Caki2 (cell line): ENCODE measurements around the gene STARD10. TPM values are rescaled to one million over a fixed set of nuclear protein-coding genes. Genes with fewer than 3 reads are reported as not detected.
"Not testable (repeated sequence)": the region's sequence is repeated elsewhere in the genome, so short reads cannot be mapped to it uniquely, and the experiment has no call there.

ENCODE experiments used
- DNase-seq: peaks from one replicate; pipeline ENCODE4 v3.0.0-alpha.2; 2015; ENCODE audit warnings: low read depth
- in situ Hi-C: cut with HindIII; loops from 2 replicates; pipeline ENCODE4 v1.10.0; 2016; ENCODE audit warnings: low sequenced_read_pairs, low pct_unique_long_range_greater_than_20kb, mixed read lengths
- total RNA-seq: library from RNA; depleted of rRNA; stranded (reverse); fragments of >200 nt; shearing (Covaris generic); gene quantifications from 2 replicates; pipeline ENCODE4 v1.2.3, GENCODE V29; 2014; ENCODE audit warnings: low replicate concordance

The STARD10 gene
- total RNA-seq, 1 experiment from 2014 or later, result 68.2 TPM

DNA sequence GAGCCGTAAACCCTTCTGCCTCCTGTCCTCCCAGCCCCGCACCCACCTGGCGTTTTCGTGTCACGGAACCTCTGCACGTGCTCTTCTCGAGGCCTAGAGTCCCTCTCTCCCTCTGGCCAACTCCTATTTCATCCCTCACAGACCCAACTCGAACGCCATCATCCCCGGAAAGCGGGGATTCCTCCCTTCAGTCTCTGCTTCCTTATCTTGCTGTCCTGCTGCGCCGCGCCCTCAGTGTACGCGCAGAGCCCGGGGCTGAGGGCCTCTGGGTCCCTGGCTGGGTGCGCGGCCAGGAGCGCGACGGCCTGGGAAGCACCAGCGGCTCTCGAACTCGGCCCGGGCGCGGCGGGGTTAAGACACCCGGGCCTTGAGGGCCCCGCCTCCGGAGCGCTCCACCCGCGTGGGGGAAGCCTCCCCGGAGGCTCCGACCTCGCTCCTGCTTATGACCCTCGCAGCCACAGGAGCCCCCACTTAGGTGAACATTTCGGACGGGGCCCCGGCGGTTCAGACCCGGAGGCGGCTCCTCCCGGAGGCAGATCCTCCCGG lies 20.0 kb upstream of the STARD10 start:
- DNase-seq, result peak; percentile 88

GRCh38 chr11:72812967-72813739 lies 19.3 kb upstream of the STARD10 start:
- DNase-seq, result peak; percentile 77
- in situ Hi-C loops, result no loop called here

More for the DNA sequence above, 20.0 kb upstream of the STARD10 start:
- in situ Hi-C loops, result no loop called here

DNA sequence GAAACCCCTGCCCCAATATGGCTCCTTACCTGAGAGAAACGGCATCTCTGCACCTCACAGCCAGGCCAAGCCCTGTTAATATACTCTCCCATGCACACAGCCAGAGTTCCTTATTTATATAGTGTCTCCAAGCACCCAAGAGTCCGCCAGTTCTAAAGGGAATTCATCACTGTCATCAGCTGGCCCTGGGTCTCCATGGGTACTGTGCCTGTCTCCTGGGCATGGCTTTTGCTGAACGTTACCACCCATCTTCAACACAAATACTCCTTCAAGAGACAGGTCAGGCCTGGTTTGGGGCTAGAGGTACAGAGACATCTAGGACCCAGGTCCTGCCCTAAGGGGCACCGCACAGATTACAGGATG lies 18.7 kb upstream of the STARD10 start:
- peak; percentile 79 for DNase-seq
- in situ Hi-C loops, result no loop called here

GRCh38 chr11:72811686-72812085 lies 17.8 kb upstream of the STARD10 start:
- in situ Hi-C loops, result not testable (repeated sequence)

DNA sequence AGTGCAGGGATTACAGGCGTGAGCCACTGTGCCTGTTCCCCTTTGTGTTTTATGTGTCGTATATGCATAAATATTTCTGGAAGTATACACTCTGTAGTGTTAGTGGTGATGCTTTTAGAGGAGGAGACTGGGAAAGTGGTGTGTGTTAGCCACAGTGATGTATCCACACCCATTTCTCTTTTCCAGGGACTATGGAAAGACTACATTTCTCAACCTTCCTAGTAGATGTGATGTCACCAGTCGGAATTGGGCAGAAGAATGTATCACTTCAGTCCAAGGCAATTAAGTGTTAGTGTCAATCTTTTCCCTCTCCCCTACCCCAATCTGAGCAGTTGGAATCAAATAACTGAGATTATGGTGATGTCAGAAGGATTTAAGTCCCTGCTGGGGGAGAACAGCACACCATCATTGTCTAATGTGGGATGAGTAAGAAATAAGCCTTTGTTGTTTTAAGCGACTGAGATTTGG lies 14.5 kb upstream of the STARD10 start:
- in situ Hi-C loops, result no loop called here
- DNase-seq, result no peak

More at GRCh38 chr11:72811686-72812085, 17.8 kb upstream of the STARD10 start:
- DNase-seq, result not testable (repeated sequence)

DNA sequence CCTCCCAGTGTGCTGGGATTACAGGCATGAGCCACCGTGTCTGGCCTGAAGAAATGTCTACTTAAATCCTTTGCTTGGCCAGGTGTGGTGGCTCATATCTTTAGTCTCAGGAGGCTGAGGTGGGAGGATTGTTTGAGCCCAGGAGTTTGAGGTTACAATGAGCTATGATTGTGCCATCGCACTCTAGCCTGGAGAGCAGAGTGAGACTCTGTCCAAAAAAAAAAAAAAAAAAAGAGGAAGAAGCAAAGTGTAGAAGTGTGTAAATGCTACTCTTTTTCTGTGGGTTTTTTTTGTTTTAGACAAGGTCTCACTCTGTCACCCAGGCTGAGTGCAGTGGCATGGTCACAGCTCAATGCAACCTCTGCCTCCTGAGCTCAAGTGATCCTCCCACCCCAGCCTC lies 13.9 kb upstream of the STARD10 start:
- no peak for DNase-seq
- in situ Hi-C loops, result no loop called here

DNA sequence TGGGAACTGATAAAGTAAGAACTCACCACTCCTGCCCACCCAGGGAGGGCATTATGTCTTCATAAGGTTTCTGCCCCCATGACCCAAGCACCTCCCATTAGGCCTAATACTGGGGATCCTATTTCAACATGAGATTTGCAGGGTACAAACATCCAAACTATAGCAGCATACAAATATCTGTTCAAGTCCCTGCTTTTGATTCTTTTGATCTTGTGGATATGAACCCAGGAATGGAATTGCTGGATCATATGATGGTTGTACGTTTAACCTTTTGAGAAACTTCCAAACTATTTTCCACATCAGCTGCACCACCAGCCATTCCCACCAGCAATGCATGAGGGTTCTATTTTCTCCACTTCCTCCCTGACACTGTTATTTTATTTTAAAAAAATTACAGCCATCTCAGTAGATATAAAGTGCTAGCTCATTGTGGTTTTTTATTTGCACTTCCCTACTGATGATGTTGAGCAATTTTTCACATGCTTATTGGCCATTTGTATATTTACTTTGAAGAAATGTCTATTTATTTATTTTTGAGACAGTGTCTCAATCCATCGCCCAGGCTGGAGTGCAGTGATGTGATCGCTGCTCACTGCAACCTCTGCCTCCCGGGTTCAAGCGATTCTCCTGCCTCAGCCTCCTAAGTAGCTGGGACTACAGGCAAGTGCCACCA lies 13.3 kb upstream of the STARD10 start:
- in situ Hi-C loops, result no loop called here
- peak; percentile 77 for DNase-seq

- in situ Hi-C loops, DNase-seq: not testable (repeated sequence)
Observed at GRCh38 chr11:72806378-72806777, 12.5 kb upstream of the STARD10 start.

- DNase-seq, result no peak
- in situ Hi-C loops, result no loop called here
Observed at GRCh38 chr11:72805216-72805615, 11.4 kb upstream of the STARD10 start.

DNA sequence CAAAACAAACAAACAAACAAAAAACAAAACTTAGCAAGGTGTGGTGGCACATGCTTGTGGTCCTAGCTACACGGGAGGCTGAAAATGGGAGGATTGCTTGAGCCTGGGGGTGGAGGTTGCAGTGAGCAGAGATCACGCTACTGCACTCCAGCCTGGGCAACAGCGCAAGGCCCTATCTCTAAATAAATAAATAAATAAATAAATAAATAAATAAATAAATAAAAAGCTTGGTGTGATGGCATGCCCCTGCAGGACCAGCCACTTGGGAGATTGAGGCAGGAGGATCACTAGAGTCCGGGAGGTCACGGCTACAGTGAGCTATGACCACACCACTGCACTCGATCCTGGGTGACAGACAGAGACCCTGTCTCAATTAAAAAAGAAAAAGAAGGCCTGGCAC lies 9.0 kb upstream of the STARD10 start:
- in situ Hi-C loops, result no loop called here
- DNase-seq, result no peak

GRCh38 chr11:72799441-72799840 lies 5.6 kb upstream of the STARD10 start:
- DNase-seq, result no peak
- in situ Hi-C loops, result no loop called here

- in situ Hi-C loops, result no loop called here
- DNase-seq, result no peak
Observed at GRCh38 chr11:72798361-72798760, 4.5 kb upstream of the STARD10 start.

DNA sequence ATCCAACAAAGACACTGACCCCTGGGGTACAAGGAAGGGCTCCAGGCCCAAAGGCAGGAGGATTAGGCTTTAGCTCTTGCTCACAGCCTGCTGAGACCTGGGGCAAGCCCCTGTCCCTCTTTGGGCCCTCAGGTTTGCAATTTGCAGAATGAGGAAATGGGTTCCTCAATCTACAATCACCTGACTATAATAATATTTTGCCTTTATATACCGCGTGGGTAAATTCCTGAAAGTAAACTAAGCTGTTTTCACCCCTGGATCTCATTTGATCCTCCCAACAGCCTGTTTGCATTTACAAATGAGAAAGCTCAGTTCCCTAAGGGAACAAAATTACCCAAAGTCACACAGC lies 797 bp downstream of the STARD10 start:
- DNase-seq, result no peak
- in situ Hi-C loops, result no loop called here

DNA sequence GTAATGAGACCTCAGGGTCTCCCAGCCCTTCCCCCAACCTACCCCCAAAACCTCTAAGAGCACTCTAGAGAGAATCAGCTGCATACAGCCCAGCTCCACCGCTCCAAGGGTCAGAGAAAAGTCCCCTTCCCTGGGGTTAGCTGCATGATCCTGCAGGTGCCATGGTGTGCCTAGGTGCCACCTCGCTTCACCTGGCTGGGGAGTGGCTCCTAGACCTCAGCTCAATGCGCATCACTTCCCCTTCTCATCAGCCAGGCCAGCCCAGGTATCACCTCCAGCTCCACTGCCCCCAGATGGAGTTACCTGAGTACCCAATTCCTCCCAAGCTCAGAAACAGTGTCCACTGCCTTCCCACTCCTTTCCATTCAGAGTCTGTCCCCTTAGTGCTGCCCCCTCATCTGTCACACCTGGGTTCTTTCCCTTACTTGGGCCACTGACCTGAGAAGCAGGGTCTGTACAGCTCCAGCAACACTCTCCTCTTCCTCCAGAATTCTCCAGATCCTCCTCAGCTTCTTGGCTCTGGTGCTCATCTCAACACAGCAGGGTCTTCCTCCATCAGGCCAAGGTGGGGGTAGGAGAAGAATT lies 1.3 kb downstream of the STARD10 start:
- in situ Hi-C loops, result no loop called here
- DNase-seq, result no peak

- in situ Hi-C loops, result not testable (repeated sequence)
Observed at GRCh38 chr11:72791228-72791627, 2.6 kb downstream of the STARD10 start.

GRCh38 chr11:72789493-72790131 lies 4.2 kb downstream of the STARD10 start:
- no peak for DNase-seq

More at GRCh38 chr11:72791228-72791627, 2.6 kb downstream of the STARD10 start:
- not testable (repeated sequence) for DNase-seq

GRCh38 chr11:72788241-72788640 lies 5.6 kb downstream of the STARD10 start:
- in situ Hi-C loops, result no loop called here
- no peak for DNase-seq

More at GRCh38 chr11:72789493-72790131, 4.2 kb downstream of the STARD10 start:
- in situ Hi-C loops, result no loop called here

DNA sequence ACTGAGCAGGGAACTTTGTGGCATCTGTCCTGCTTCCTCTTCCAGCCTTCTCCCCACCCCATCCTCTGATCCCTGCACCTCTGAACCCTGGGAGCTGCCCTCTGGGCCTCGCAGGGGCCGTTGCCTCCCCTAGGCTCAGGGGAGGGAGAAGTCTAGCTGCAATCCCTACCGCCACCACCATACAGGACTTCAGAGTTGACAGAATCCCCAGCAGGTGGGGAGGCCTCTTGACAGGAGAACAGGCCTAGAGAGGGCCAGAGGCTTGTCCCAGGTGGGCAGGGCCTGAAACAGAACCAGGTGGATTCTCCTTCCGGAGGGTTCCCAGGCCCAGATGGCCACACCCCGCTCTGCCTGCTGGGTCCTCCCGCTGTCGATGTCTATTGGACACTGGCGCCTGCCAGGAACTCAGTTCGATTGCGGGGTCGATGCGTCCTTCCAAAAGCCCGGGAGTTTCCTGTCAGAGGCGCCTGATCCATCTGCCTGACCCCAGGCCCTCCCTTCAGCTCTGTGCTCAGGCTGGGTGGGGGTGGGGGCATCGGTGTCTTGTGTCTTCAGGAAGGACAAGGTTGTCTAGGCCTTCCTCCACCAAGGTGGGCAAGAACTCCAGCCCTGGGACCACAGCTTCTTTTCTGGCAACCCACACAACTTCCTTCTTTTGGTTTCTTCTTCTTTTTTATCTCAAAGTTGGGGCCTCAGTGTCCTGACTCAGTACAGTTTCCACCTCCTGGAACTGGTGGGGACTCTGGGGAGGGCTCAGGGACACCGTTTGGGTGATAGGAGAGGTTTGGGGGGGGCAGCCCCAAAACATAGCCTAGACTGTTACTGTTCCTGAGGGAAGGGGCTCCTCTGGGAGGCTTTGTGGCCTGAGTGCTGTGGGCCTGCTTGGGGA lies 6.4 kb downstream of the STARD10 start:
- in situ Hi-C loops, result no loop called here
- DNase-seq, result no peak
